ENCODE results near the gene TMEM150B. TPM values are rescaled to one million over a fixed set of nuclear protein-coding genes. Genes with fewer than 3 reads are reported as not detected.

TMEM150B gene
- polyA plus RNA-seq, 3 donors = 1.4 to 1.6 (median 1.6) TPM

GRCh38 chr19:55279340-55279739, 45.8 kb downstream of the TMEM150B start:
- no peak for DNase-seq

- no peak for DNase-seq
Measured at GRCh38 chr19:55278391-55279135, 46.6 kb downstream of the TMEM150B start.

- DNase-seq = no peak
Measured at GRCh38 chr19:55277494-55277893, 47.6 kb downstream of the TMEM150B start.

- DNase-seq = no peak
Measured at GRCh38 chr19:55276720-55277430, 48.3 kb downstream of the TMEM150B start.

DNA sequence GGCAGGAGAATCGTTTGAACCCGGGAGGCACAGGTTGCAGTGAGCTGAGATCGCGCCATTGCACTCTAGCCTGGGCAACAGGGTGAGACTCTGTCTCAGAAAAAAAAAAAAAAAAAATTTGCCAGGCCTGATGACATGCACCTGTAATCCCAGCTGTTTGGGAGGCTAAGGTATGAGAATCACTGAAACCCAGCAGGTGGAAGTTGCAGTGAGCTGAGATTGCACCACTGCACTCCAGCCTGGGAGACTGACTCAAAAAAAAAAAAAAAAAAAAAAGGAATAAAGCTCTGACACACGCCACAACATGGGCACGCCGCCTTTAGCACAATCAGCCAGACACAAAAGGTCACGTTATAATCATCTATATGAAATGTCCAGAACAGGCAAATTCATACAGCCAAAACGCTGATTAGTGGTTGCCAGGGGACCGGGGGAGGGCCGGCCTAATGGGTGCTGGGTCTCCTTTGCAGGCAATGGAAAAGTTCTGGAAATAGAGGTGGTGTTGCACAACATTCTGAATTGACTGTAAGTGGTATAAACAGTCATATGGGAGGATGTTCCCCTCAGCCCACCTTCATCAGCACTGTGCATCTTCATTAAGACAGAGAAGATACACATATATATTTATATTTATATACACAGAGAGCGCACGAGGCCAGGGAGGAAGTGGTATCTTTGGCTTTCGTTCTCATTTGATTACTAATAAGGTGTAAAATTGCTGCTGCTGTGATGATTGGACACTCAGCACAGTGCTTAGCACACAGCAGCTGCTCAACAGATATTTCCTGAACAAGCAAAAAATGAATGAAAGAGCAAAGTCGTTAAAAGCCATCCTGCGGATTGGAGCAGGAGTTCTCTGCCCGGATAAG, 49.1 kb downstream of the TMEM150B start:
- DNase-seq = no peak

GRCh38 chr19:55273978-55274707, 51.0 kb downstream of the TMEM150B start:
- DNase-seq = no peak

- no peak for DNase-seq
Measured at GRCh38 chr19:55272142-55272541, 53.0 kb downstream of the TMEM150B start.

GRCh38 chr19:55270172-55270942, 54.8 kb downstream of the TMEM150B start:
- DNase-seq = no peak

GRCh38 chr19:55269299-55269698, 55.8 kb downstream of the TMEM150B start:
- no peak for DNase-seq

- no peak for DNase-seq
Measured at GRCh38 chr19:55266840-55267239, 58.3 kb downstream of the TMEM150B start.

DNA sequence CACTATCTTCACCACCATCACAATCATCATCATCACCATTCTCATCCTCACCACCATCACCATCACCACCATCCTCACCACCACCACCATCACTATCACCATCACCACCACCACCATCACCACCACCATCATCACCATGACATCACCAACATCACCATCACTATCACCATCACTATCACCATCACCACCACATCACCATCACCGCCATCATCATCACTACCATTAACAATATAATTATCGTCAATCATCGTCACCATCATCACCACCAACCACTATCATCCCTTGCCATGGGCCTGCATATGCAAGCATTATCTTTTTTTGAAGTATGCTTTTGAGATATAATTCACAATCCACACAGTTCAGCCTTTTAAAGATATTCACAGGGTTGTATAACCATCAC, 58.7 kb downstream of the TMEM150B start:
- no peak for DNase-seq

- DNase-seq = no peak
Measured at GRCh38 chr19:55265723-55266386, 59.3 kb downstream of the TMEM150B start.

DNA sequence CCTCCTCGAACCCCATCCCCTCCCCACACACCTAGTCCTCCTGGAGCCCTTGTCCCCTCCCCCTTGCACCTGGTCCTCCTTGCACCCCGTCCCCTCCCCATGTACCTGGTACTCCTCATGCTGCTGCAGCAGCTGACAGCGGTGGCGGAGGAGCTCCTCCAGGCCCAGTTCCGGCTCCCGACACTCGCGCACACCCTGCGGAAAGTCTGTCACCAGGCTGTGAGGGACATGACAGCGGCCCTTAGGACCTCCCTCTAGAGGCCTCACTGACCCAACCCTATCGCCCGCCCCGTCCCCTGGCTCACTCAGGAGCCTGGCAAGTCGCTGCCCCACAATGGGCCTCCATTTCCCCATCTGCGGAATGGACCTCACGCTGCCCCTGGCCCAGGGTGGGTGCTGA, 60.0 kb downstream of the TMEM150B start:
- DNase-seq = no peak

DNA sequence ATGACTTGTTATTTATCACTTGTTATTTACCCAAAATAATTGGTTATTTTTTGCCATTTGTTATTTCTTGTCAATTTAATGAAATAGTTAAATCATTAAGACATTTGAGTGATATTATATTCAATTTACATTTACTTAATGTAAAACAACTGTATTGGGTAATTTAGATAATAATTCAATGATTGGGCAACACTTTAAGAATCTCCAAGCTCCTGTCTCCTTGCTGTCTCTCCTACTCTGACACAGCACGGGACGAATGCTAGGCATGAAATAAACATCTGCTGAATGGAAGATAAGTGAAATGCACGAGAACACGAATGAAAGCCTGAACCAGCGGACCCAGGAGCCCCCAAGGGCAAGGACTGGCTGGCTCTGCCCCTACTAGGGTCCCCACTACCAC, 60.6 kb downstream of the TMEM150B start:
- no peak for DNase-seq

Other genes starting within 250 kb of the TMEM150B start
- gene EPS8L1, start 249.5 kb downstream of the TMEM150B start, polyA plus RNA-seq (ENCODE audit: insufficient read length in 3 of 3) = 10 to 100 TPM; 56.1 to 91.8 (median 73.3) TPM
- gene PPP1R12C, start 207.7 kb downstream of the TMEM150B start, polyA plus RNA-seq (ENCODE audit: insufficient read length in 3 of 3) = 100 to 1,000 TPM in 2 of 3 donors, 10 to 100 TPM in 1; 99.9 to 114 (median 104) TPM
- 1 to 10 TPM; 4.6 to 6.7 (median 5.3) TPM for gene TNNT1, start 176.1 kb downstream of the TMEM150B start, polyA plus RNA-seq (ENCODE audit: insufficient read length in 3 of 3)
- 1 to 10 TPM; 4.2 to 7.5 (median 6.3) TPM for gene TNNI3, start 167.6 kb downstream of the TMEM150B start, polyA plus RNA-seq (ENCODE audit: insufficient read length in 3 of 3)
- 10 to 100 TPM in 1 of 3 donors, 1 to 10 TPM in 2; 6.7 to 11.7 (median 9.2) TPM for gene DNAAF3, start 158.7 kb downstream of the TMEM150B start, polyA plus RNA-seq (ENCODE audit: insufficient read length in 3 of 3)
- gene SYT5, start 145.1 kb downstream of the TMEM150B start, polyA plus RNA-seq (ENCODE audit: insufficient read length in 3 of 3) = under 1 TPM; 0.30 to 0.47 (median 0.41) TPM
- gene PTPRH, start 115.8 kb downstream of the TMEM150B start, polyA plus RNA-seq (ENCODE audit: insufficient read length in 3 of 3) = under 1 TPM; 0.16 to 0.24 (median 0.17) TPM
- 1 to 10 TPM; 4.4 to 6.5 (median 4.6) TPM for gene TMEM86B, start 96.6 kb downstream of the TMEM150B start, polyA plus RNA-seq (ENCODE audit: insufficient read length in 3 of 3)
- 10 to 100 TPM; 48.3 to 52.8 (median 52.6) TPM for gene PPP6R1, start 66.3 kb downstream of the TMEM150B start, polyA plus RNA-seq (ENCODE audit: insufficient read length in 3 of 3)
- gene HSPBP1, start 45.2 kb downstream of the TMEM150B start, polyA plus RNA-seq (ENCODE audit: insufficient read length in 3 of 3) = 10 to 100 TPM; 36.4 to 49.5 (median 42.5) TPM
- gene BRSK1, start 41.3 kb downstream of the TMEM150B start, polyA plus RNA-seq (ENCODE audit: insufficient read length in 3 of 3) = 10 to 100 TPM; 11.5 to 18.7 (median 16.5) TPM
- gene KMT5C, start 14.5 kb upstream of the TMEM150B start, polyA plus RNA-seq (ENCODE audit: insufficient read length in 3 of 3) = 10 to 100 TPM; 21.5 to 37.2 (median 33.0) TPM
- gene COX6B2, start 29.4 kb upstream of the TMEM150B start, polyA plus RNA-seq (ENCODE audit: insufficient read length in 3 of 3) = 1 to 10 TPM in 2 of 3 donors, under 1 TPM in 1; 0.97 to 2.0 (median 1.3) TPM
- under 1 TPM; 0.13 to 0.31 (median 0.14) TPM for gene GARIN5B, start 37.9 kb upstream of the TMEM150B start, polyA plus RNA-seq (ENCODE audit: insufficient read length in 3 of 3)
- gene IL11, start 45.1 kb upstream of the TMEM150B start, polyA plus RNA-seq (ENCODE audit: insufficient read length in 3 of 3) = 1 to 10 TPM; 1.2 to 2.0 (median 1.5) TPM
- under 1 TPM; 0.41 to 0.81 (median 0.55) TPM for gene TMEM190, start 51.5 kb upstream of the TMEM150B start, polyA plus RNA-seq (ENCODE audit: insufficient read length in 3 of 3)
- gene TMEM238, start 59.0 kb upstream of the TMEM150B start, polyA plus RNA-seq (ENCODE audit: insufficient read length in 3 of 3) = 1 to 10 TPM in 1 of 3 donors, under 1 TPM in 2; 0.61 to 1.2 (median 0.91) TPM
- gene RPL28, start 60.6 kb upstream of the TMEM150B start, polyA plus RNA-seq (ENCODE audit: insufficient read length in 3 of 3) = 1,000 to 10,000 TPM; 1,015 to 1,277 (median 1,113) TPM
- gene UBE2S, start 82.4 kb upstream of the TMEM150B start, polyA plus RNA-seq (ENCODE audit: insufficient read length in 3 of 3) = 10 to 100 TPM; 45.2 to 74.8 (median 57.4) TPM
- under 1 TPM; 0.10 to 0.31 (median 0.26) TPM for gene SHISA7, start 118.0 kb upstream of the TMEM150B start, polyA plus RNA-seq (ENCODE audit: insufficient read length in 3 of 3)
- gene ISOC2, start 136.3 kb upstream of the TMEM150B start, polyA plus RNA-seq (ENCODE audit: insufficient read length in 3 of 3) = 10 to 100 TPM; 42.6 to 52.1 (median 50.0) TPM
- gene C19orf85, start 139.4 kb upstream of the TMEM150B start, polyA plus RNA-seq (ENCODE audit: insufficient read length in 3 of 3) = not detected
- 1 to 10 TPM; 5.1 to 6.8 (median 5.2) TPM for gene ZNF628, start 151.3 kb upstream of the TMEM150B start, polyA plus RNA-seq (ENCODE audit: insufficient read length in 3 of 3)
- gene NAT14, start 159.8 kb upstream of the TMEM150B start, polyA plus RNA-seq (ENCODE audit: insufficient read length in 3 of 3) = 10 to 100 TPM; 45.7 to 58.9 (median 58.8) TPM
- 1 to 10 TPM; 1.6 to 4.1 (median 2.1) TPM for gene SSC5D, start 163.1 kb upstream of the TMEM150B start, polyA plus RNA-seq (ENCODE audit: insufficient read length in 3 of 3)
- 1 to 10 TPM in 2 of 3 donors, under 1 TPM in 1; 0.99 to 2.3 (median 1.5) TPM for gene SBK2, start 211.8 kb upstream of the TMEM150B start, polyA plus RNA-seq (ENCODE audit: insufficient read length in 3 of 3)
- under 1 TPM in 2 of 3 donors, not detected in 1; 0.11 to 0.44 TPM for gene SBK3, start 220.2 kb upstream of the TMEM150B start, polyA plus RNA-seq (ENCODE audit: insufficient read length in 3 of 3)